NT2/D1 (cell line): ENCODE measurements around the gene MRPL49.
"Not testable (repeated sequence)": the region's sequence is repeated elsewhere in the genome, so short reads cannot be mapped to it uniquely, and the experiment has no call there.

Experiments
- DNase-seq: peaks from one replicate; pipeline ENCODE4 v3.0.0-alpha.2; 2011; ENCODE audit warnings: low read depth, low spot score
- H3K27me3 ChIP-seq: 2 replicates; pipeline ENCODE4 v1.6.0; 2011; ENCODE audit warnings: mild to moderate bottlenecking; ENCODE audit not compliant: insufficient read length, insufficient read depth
- H3K36me3 ChIP-seq: 2 replicates; pipeline ENCODE4 v1.6.1; 2011; ENCODE audit warnings: mild to moderate bottlenecking, low read length, mixed read lengths; ENCODE audit not compliant: insufficient read depth, insufficient read length
- H3K4me1 ChIP-seq: 2 replicates; pipeline ENCODE4 v1.5.1; 2011; ENCODE audit not compliant: insufficient read depth, insufficient read length
- H3K4me3 ChIP-seq: 2 replicates; pipeline ENCODE4 v1.5.1; 2011; ENCODE audit warnings: low read depth; ENCODE audit not compliant: insufficient read length
- H3K9ac ChIP-seq: 2 replicates; pipeline ENCODE4 v1.6.0; 2011; ENCODE audit warnings: low read depth; ENCODE audit not compliant: insufficient read length
- H3K9me3 ChIP-seq: 2 replicates; pipeline ENCODE4 v1.5.1; 2011; ENCODE audit warnings: mild to moderate bottlenecking, low read length; ENCODE audit not compliant: insufficient read depth
- SUZ12 ChIP-seq: IDR thresholded peaks from 2 replicates; pipeline ENCODE4 v1.6.1; 2011; ENCODE audit not compliant: insufficient read length, insufficient read depth; ENCODE audit errors: extremely low read depth
- YY1 ChIP-seq: IDR thresholded peaks from 2 replicates; pipeline ENCODE4 v1.6.1; 2011; ENCODE audit not compliant: insufficient read length, insufficient read depth
- ZNF274 ChIP-seq: IDR thresholded peaks from 2 replicates; pipeline ENCODE4 v1.6.1; 2011; ENCODE audit warnings: mild to moderate bottlenecking, low read depth, low read length

The MRPL49 gene

GRCh38 chr11:65115361-65116082, 6.6 kb upstream of the MRPL49 start:
- H3K4me1 ChIP-seq = peaks cover 22% of the 10 kb centered on the region
- no peaks in the 10 kb centered on the region for H3K9me3 ChIP-seq
- peaks cover 56% of the 10 kb centered on the region for H3K36me3 ChIP-seq
- no peak for TF ChIP-seq YY1
- TF ChIP-seq ZNF274 = no peak
- TF ChIP-seq SUZ12 = no peak
- H3K27me3 ChIP-seq = no peaks in the 10 kb centered on the region
- DNase-seq = no peak
- H3K4me3 ChIP-seq = no peak overlapping the region
- peak overlapping the region; percentile 96 for H3K9ac ChIP-seq

- Histone ChIP-seq H3K4me1 (peaks cover 17% of the 10 kb centered on the region), H3K9ac (peak overlapping the region; percentile 96), H3K9me3 (no peaks in the 10 kb centered on the region), H3K4me3 (peak overlapping the region; percentile 96), H3K27me3 (no peaks in the 10 kb centered on the region), H3K36me3 (peaks cover 62% of the 10 kb centered on the region)
- no peak for DNase-seq
- no peak for TF ChIP-seq ZNF274
- TF ChIP-seq YY1 = no peak
- no peak for TF ChIP-seq SUZ12
Observed at GRCh38 chr11:65116370-65117205, 5.5 kb upstream of the MRPL49 start.

GRCh38 chr11:65117206-65118096, 4.7 kb upstream of the MRPL49 start, which contains the start of gene ZNHIT2:
ZNHIT2 (minus strand) TSS chr11:65117701; CDS start chr11:65117653, 48 bp downstream.
- no peaks in the 10 kb centered on the region for H3K27me3 ChIP-seq
- peaks cover 64% of the 10 kb centered on the region for H3K36me3 ChIP-seq
- TF ChIP-seq ZNF274 = no peak
- no peak for TF ChIP-seq SUZ12
- no peak for TF ChIP-seq YY1
- H3K9me3 ChIP-seq = no peaks in the 10 kb centered on the region
- H3K9ac ChIP-seq = peak within 1 kb of the TSS; percentile 96
- peak within 1 kb of the TSS; percentile 96 for H3K4me3 ChIP-seq
- peaks cover 17% of the 10 kb centered on the region for H3K4me1 ChIP-seq
- DNase-seq = peak; percentile 100

GRCh38 chr11:65118097-65118837, 3.9 kb upstream of the MRPL49 start:
- Histone ChIP-seq H3K9me3 (no peaks in the 10 kb centered on the region), H3K4me1 (peaks cover 19% of the 10 kb centered on the region), H3K27me3 (no peaks in the 10 kb centered on the region), H3K36me3 (peaks cover 69% of the 10 kb centered on the region), H3K4me3 (no peak overlapping the region), H3K9ac (peak overlapping the region; percentile 22)
- no peak for DNase-seq
- TF ChIP-seq SUZ12 = no peak
- TF ChIP-seq YY1 = no peak
- no peak for TF ChIP-seq ZNF274

- H3K9ac ChIP-seq, DNase-seq, H3K27me3 ChIP-seq, H3K9me3 ChIP-seq, H3K4me3 ChIP-seq: not testable (repeated sequence)
- Histone ChIP-seq H3K4me1 (peaks cover 20% of the 10 kb centered on the region), H3K36me3 (peaks cover 71% of the 10 kb centered on the region)
Observed at GRCh38 chr11:65118891-65119669, 3.0 kb upstream of the MRPL49 start.

GRCh38 chr11:65119670-65119995, 2.5 kb upstream of the MRPL49 start:
- Histone ChIP-seq H3K9me3 (no peaks in the 10 kb centered on the region), H3K36me3 (peaks cover 71% of the 10 kb centered on the region), H3K4me1 (peaks cover 19% of the 10 kb centered on the region), H3K9ac (peak overlapping the region; percentile 98), H3K4me3 (no peak overlapping the region), H3K27me3 (no peaks in the 10 kb centered on the region)
- DNase-seq = no peak
- TF ChIP-seq SUZ12 (no peak), YY1 (no peak), ZNF274 (no peak)
